Measurements from ENCODE around the gene TAPBPL. TPM values are rescaled to one million over a fixed set of nuclear protein-coding genes. Genes with fewer than 3 reads are reported as not detected.

TAPBPL gene
- total RNA-seq, 1 donor from 2014 or later = 16.4 TPM

DNA sequence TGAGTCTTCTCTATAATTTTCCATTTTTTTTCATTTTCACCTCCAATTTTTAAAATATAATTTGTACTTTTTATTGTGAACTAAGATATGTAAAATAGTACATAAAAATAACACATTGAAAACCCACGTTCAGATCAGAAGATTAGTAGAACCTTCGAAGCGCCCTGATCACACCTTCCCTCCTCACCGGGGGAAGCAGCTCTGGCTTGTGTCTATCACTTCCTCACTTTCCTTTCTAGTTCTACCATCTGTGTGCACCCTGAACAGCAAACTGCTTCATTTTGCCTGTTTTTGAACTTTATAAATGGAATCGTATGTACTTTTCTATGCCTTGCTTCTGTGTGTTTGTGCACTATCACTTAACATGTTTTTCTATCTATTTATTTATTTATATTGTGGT, 18.9 kb upstream of the TAPBPL start:
- Histone ChIP-seq H3K4me3 (no peak overlapping the region), H3K27ac (replicated peaks) (no peak overlapping the region), H3K9me3 (replicated peaks) (no peaks in the 10 kb centered on the region), H3K36me3 (no peaks in the 10 kb centered on the region), H3K4me1 (peaks cover 14% of the 10 kb centered on the region), H3K27me3 (ENCODE audit: low read depth) (no peaks in the 10 kb centered on the region)
- TF ChIP-seq, protein P1, sequence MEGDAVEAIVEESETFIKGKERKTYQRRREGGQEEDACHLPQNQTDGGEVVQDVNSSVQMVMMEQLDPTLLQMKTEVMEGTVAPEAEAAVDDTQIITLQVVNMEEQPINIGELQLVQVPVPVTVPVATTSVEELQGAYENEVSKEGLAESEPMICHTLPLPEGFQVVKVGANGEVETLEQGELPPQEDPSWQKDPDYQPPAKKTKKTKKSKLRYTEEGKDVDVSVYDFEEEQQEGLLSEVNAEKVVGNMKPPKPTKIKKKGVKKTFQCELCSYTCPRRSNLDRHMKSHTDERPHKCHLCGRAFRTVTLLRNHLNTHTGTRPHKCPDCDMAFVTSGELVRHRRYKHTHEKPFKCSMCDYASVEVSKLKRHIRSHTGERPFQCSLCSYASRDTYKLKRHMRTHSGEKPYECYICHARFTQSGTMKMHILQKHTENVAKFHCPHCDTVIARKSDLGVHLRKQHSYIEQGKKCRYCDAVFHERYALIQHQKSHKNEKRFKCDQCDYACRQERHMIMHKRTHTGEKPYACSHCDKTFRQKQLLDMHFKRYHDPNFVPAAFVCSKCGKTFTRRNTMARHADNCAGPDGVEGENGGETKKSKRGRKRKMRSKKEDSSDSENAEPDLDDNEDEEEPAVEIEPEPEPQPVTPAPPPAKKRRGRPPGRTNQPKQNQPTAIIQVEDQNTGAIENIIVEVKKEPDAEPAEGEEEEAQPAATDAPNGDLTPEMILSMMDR (IDR thresholded peaks at IDR 0.05; ENCODE audit: borderline replicate concordance) = no peak
- intact Hi-C loops (cut with micrococcal nuclease) = no loop called here
- DNase-seq = no peak

DNA sequence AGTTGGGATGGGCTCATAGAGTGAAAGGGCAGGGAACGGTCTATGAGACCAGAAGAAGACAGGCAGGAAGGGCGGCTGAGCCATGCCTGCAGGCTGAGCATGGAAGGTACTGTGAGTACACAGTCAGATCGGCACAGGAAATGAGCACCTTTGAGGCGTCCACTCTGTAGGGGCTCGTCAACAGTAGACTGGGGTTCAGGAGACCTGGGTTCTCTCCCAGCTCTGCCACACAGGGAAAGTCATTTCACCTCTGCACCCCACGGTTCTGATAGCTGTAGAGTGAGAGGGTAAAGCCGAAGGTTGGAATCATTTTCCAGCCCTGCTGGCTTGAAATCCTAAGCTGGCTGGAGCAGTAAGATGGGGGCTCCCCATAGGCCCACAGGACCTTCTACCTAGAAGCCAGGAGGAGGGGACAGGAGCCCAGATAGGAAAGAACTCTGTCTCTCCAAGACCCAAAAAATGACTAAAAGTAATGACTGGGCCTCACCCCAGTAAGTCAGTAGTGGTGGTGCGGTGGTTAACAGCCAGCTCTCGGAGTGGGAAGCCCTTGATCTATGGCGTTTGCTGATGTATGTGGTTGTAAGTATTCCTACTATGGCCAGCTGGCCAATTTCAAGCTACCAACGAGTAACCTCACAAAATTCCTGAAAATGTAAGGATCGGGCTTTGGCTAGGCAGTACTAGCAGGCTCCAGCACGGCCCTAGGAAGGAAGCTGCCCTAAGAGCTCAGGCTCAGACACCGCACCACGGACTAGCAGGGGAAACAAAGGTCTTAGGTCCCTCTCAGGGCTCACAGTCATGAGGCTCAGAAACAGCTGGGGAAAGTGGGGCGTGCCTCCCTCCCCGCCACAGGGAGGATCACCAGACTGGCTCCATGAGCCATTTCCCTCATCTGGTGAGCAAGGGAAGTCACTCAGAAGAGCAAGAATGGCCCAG, 17.4 kb upstream of the TAPBPL start:
- intact Hi-C loops (cut with micrococcal nuclease) = no loop called here
- no peak overlapping the region for H3K27ac ChIP-seq (replicated peaks)
- no peak for DNase-seq
- H3K4me1 ChIP-seq = peaks cover 14% of the 10 kb centered on the region
- TF ChIP-seq, protein P1 (IDR thresholded peaks at IDR 0.05; ENCODE audit: borderline replicate concordance) = no peak
- no peak overlapping the region for H3K4me3 ChIP-seq
- no peaks in the 10 kb centered on the region for H3K27me3 ChIP-seq (ENCODE audit: low read depth)
- H3K9me3 ChIP-seq (replicated peaks) = no peaks in the 10 kb centered on the region
- H3K36me3 ChIP-seq = no peaks in the 10 kb centered on the region

DNA sequence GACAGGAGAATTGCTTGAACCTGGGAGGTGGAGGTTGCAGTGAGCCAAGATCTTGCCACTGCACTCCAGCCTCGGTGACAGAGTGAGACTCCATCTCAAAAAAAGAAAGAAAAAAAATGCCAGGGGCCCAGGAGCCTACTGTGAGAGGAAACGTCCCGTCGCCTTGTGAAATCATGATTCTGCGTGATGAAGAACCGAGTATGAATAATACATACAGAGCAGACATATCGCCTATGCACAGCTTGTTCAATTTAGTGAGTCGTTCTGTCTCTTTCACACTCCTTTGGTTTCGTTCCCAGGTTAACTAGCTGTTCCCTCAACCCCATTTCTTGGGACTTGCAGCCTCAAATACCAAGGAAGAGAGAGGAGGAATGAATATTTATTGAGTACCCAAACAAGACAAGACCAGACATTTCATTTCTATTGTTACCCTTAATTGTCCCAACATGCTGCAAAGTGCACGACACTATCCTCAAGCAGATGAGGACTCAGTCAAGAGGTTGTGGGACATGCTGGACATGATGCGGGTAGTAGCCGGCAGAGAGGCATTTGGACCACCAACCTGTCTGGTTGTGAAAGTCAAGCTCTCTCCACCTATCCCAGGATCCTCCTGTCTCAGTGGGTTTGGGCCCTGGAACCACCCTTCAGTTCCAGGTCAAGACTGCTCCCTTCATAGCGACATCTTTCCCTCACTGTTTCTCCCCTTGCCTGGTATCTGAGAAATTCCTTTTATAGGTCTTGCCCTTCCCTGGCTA, 15.7 kb upstream of the TAPBPL start:
- intact Hi-C loops (cut with micrococcal nuclease) = no loop called here
- H3K4me1 ChIP-seq = peaks cover 2% of the 10 kb centered on the region
- H3K27me3 ChIP-seq (ENCODE audit: low read depth) = no peaks in the 10 kb centered on the region
- TF ChIP-seq, protein P1 (IDR thresholded peaks at IDR 0.05; ENCODE audit: borderline replicate concordance) = no peak
- no peaks in the 10 kb centered on the region for H3K36me3 ChIP-seq
- no peak for DNase-seq
- no peak overlapping the region for H3K27ac ChIP-seq (replicated peaks)
- no peak overlapping the region for H3K4me3 ChIP-seq
- H3K9me3 ChIP-seq (replicated peaks) = no peaks in the 10 kb centered on the region

DNA sequence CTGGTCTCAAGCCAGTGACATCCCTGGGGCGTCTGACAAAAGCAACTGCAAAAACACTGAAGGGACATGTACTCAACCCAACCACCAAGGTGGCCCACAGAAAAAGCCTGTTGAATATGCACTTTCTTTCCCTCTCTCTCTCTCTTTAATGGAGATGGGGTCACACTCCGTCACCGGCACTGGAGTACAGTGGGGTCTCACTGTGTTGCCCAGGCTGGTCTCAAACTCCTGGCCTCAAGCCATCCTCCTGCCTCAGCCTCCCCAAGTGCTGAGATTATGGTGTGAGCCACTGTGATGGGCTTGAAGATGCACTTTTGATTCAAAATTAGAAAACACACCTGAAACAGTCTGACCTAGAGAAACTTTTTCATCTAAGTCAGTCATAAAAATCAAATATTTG, 14.3 kb upstream of the TAPBPL start:
- Histone ChIP-seq H3K36me3 (no peaks in the 10 kb centered on the region), H3K4me3 (no peak overlapping the region), H3K27ac (replicated peaks) (no peak overlapping the region), H3K4me1 (no peaks in the 10 kb centered on the region), H3K9me3 (replicated peaks) (no peaks in the 10 kb centered on the region), H3K27me3 (ENCODE audit: low read depth) (no peaks in the 10 kb centered on the region)
- intact Hi-C loops (cut with micrococcal nuclease) = no loop called here
- TF ChIP-seq, protein P1 (IDR thresholded peaks at IDR 0.05; ENCODE audit: borderline replicate concordance) = no peak
- DNase-seq = no peak

DNA sequence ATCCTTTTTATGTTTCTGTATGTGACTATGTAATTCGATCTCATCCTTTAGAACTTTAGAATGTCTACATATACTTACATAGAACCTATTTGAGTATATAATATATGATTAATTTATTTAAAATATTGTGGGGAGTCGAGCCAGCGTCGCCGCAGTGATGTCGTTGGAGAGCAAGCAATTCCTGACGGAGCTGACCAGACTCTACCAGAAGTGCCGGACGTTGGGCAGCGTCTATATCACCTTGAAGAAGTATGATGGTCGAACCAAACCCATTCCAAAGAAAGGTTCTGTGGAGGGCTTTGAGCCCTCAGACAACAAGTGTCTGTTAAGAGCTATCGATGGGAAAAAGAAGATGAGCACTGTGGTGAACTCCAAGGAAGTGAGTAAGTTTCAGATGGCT, 13.5 kb upstream of the TAPBPL start:
- Histone ChIP-seq H3K27ac (replicated peaks) (no peak overlapping the region), H3K36me3 (no peaks in the 10 kb centered on the region), H3K4me3 (no peak overlapping the region), H3K9me3 (replicated peaks) (no peaks in the 10 kb centered on the region), H3K27me3 (ENCODE audit: low read depth) (no peaks in the 10 kb centered on the region), H3K4me1 (no peaks in the 10 kb centered on the region)
- intact Hi-C loops (cut with micrococcal nuclease) = no loop called here
- DNase-seq = no peak
- TF ChIP-seq, protein P1 (IDR thresholded peaks at IDR 0.05; ENCODE audit: borderline replicate concordance) = no peak
